ENCODE data around the gene EHMT1.

The EHMT1 gene

DNA sequence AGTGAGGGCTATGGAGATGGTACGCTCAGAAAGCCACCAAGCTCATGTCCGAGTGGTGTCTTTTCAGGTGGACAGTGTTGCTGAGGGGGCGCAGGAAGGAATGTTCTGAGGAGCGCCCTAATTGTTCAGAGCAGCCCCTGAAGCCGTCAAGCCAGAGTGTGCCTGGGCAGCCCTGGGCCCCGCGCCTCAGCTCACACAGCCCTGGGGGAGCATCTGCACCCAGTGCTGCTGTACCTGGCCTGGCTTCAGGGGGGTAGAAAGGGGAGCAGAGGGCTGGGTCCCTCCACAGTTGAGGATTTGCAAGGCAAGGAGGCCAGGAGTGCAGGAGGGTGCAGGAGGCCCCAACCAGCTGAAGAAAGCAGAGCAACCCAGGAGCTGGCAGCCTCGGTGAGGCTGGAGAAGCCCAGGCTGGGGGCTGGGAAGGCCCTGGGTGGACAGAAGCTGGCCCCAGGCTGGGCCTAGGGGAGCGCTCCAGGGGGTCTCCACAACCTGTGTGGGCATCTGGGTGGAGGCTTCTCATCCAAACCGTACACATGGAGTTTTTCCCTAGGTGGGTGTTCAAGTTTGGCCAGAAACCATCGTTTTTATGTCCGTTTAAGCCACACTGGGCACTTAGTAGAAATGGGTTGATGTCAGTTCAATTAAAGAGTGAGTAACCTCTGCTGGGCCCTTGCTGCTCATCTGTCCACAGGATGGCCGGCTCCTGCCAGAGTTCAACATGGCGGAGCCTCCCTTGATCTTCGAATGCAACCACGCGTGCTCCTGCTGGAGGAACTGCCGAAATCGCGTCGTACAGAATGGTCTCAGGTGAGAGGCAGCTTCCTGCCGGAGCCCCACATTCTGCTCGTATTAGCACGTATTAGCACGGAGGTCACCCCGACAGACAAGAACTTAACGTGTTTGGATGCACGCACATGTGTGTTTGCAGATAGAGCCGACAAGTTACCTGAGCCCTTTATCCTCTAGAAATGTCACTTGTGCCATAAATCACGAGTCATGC lies 196.8 kb downstream of the EHMT1 start:
- H3K4me3 ChIP-seq (ENCODE audit: low read depth, low read length), result no peak overlapping the region
- no peaks in the 10 kb centered on the region for H3K27me3 ChIP-seq (ENCODE audit: insufficient read depth, low read length)
- H3K27ac ChIP-seq (ENCODE audit: low read depth, low read length), result no peak overlapping the region
- H3K79me2 ChIP-seq (ENCODE audit: control insufficient read depth, insufficient read depth, low read length, unreplicated experiment), result no peaks in the 10 kb centered on the region
- H3K36me3 ChIP-seq (ENCODE audit: insufficient read depth, low read length), result peaks cover 45% of the 10 kb centered on the region
- H3K4me1 ChIP-seq (ENCODE audit: control insufficient read depth, insufficient read depth, low read length, unreplicated experiment), result no peaks in the 10 kb centered on the region
- no peak overlapping the region for H2AFZ ChIP-seq (ENCODE audit: low read length, unreplicated experiment)

DNA sequence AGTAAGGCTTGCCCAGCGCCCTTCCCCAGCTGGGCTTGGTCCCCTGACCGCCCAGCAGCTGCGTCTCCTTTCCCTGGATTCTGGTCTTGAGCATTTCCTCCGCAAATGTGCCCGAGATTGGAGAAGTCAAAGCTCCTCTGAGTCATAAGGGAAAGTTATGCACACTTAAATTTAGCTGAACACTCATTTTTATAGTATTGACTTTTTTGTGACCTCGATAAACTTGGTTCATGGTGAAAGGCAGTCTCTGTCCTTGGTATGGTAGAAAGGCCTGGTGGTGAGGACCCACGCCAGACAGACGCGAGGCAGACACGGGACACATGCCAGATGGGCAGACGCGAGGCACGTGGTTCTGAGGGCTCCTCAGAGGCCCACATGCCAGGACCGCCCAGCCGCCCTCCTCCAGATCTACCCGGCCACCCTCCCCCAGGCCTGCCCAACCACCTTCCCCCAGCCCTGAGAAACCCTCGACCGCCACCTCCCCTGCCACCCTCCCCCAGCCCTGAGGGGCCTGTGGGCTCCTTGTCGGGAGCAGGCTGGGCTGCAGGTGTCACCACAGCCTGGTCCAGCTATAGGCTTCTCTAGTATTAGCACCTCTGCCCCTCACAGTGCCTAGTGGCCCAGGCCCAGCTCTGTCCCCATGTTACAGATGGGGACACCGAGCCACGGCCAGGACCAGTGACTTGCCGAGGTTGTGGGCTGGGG lies 197.9 kb downstream of the EHMT1 start:
- Histone ChIP-seq H3K4me1 (ENCODE audit: control insufficient read depth, insufficient read depth, low read length, unreplicated experiment) (no peaks in the 10 kb centered on the region), H3K36me3 (ENCODE audit: insufficient read depth, low read length) (peaks cover 47% of the 10 kb centered on the region), H2AFZ (ENCODE audit: low read length, unreplicated experiment) (no peak overlapping the region), H3K4me3 (ENCODE audit: low read depth, low read length) (no peak overlapping the region), H3K27ac (ENCODE audit: low read depth, low read length) (no peak overlapping the region), H3K27me3 (ENCODE audit: insufficient read depth, low read length) (no peaks in the 10 kb centered on the region), H3K79me2 (ENCODE audit: control insufficient read depth, insufficient read depth, low read length, unreplicated experiment) (no peaks in the 10 kb centered on the region)

DNA sequence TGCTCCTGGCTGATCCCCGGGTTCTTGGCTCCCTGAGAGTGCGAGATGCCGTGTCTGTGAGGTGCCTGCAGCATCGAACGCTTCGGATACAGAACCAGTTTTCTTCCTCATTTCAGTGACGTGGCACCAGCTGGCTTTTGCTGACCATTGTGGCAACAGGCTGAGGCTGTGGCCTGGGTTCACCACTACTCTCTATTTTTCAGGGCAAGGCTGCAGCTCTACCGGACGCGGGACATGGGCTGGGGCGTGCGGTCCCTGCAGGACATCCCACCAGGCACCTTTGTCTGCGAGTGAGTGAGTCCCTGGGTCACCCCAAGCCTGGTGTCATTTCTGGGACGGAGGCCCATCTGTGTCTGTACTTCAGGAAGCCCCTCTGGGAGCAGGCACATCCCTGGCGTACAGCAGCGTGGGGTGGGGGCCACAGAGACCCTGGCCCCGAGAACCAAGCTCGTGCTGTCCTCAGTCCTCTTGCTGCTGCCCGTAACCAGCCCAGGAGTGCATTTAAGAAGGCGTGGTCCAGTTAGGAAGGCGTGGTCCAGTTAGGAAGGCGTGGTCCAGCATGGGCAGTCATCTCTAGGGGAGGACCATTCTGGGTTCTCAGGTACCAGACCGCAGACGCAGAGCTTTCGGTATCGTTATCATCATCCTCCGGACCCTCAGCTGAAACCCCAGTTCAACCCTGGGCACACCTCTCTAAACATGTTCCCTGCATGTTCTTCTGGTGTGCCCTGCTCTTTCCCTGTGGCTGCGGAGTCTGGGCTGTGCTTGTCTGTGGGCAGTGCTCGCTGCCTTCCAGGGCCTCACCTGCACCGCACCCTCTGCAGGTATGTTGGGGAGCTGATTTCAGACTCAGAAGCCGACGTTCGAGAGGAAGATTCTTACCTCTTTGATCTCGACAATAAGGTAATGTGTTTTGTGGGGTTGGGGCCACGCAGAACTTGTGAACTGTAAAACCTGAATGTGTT lies 198.7 kb downstream of the EHMT1 start:
- Histone ChIP-seq H3K36me3 (ENCODE audit: insufficient read depth, low read length) (peaks cover 53% of the 10 kb centered on the region), H3K79me2 (ENCODE audit: control insufficient read depth, insufficient read depth, low read length, unreplicated experiment) (no peaks in the 10 kb centered on the region), H3K4me1 (ENCODE audit: control insufficient read depth, insufficient read depth, low read length, unreplicated experiment) (no peaks in the 10 kb centered on the region), H3K27me3 (ENCODE audit: insufficient read depth, low read length) (no peaks in the 10 kb centered on the region), H3K27ac (ENCODE audit: low read depth, low read length) (no peak overlapping the region), H2AFZ (ENCODE audit: low read length, unreplicated experiment) (no peak overlapping the region), H3K4me3 (ENCODE audit: low read depth, low read length) (no peak overlapping the region)

DNA sequence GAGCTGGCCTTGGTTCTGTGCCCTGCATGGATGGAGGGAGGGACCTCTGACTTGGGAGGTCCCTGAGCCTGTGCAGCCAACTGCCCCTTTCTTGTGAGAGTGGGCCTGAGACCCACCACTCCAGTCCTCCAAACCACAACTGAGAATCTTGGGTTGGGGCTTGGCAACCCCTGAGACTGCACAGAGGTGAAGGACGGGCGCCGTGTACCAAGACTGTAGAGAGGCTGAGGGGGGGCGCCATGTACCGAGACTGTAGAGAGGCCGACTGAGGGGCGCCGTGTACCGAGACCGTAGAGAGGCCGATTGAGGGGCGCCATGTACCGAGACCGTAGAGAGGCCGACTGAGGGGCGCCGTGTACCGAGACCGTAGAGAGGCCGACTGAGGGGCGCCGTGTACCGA lies 199.5 kb downstream of the EHMT1 start:
- H3K4me3 ChIP-seq (ENCODE audit: low read depth, low read length), result no peak overlapping the region
- no peaks in the 10 kb centered on the region for H3K4me1 ChIP-seq (ENCODE audit: control insufficient read depth, insufficient read depth, low read length, unreplicated experiment)
- no peak overlapping the region for H2AFZ ChIP-seq (ENCODE audit: low read length, unreplicated experiment)
- H3K79me2 ChIP-seq (ENCODE audit: control insufficient read depth, insufficient read depth, low read length, unreplicated experiment), result no peaks in the 10 kb centered on the region
- no peaks in the 10 kb centered on the region for H3K27me3 ChIP-seq (ENCODE audit: insufficient read depth, low read length)
- H3K27ac ChIP-seq (ENCODE audit: low read depth, low read length), result no peak overlapping the region
- H3K36me3 ChIP-seq (ENCODE audit: insufficient read depth, low read length), result peaks cover 53% of the 10 kb centered on the region

DNA sequence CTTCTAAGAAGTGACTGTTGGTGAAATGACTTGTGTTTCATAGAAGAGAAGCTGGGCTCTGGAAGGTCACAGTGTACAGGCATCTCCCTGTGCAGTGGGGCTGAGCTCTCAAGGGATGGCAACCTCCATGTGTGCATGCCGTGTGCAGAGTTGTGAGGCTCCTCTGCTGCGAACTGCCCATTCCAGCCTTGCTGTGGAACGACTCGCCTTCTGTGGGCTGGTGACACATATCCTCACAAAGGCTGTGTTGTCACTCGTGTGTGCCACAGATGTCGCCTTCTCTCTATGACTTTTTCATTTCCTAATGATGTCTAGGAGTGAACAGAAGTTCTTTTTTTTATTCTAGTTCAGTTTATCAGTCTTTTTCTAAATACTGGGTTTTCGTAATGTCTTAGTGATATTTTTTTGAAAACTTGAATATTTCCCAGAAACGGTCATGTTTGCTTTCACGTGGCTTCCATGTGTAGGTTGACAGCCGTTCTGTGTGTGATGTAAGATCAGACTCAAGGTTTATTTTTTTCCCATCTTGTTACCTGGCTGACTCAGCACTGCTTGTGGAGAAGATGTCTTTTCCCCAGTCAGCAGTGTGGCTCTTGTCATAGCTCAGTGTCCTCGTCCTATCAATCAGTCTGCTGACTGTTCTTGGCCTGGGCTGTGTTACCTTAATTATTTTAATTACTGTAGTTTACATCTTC lies 201.5 kb downstream of the EHMT1 start:
- no peaks in the 10 kb centered on the region for H3K4me1 ChIP-seq (ENCODE audit: control insufficient read depth, insufficient read depth, low read length, unreplicated experiment)
- no peaks in the 10 kb centered on the region for H3K79me2 ChIP-seq (ENCODE audit: control insufficient read depth, insufficient read depth, low read length, unreplicated experiment)
- H3K4me3 ChIP-seq (ENCODE audit: low read depth, low read length), result no peak overlapping the region
- H3K36me3 ChIP-seq (ENCODE audit: insufficient read depth, low read length), result peaks cover 52% of the 10 kb centered on the region
- no peak overlapping the region for H2AFZ ChIP-seq (ENCODE audit: low read length, unreplicated experiment)
- H3K27ac ChIP-seq (ENCODE audit: low read depth, low read length), result no peak overlapping the region
- no peaks in the 10 kb centered on the region for H3K27me3 ChIP-seq (ENCODE audit: insufficient read depth, low read length)

DNA sequence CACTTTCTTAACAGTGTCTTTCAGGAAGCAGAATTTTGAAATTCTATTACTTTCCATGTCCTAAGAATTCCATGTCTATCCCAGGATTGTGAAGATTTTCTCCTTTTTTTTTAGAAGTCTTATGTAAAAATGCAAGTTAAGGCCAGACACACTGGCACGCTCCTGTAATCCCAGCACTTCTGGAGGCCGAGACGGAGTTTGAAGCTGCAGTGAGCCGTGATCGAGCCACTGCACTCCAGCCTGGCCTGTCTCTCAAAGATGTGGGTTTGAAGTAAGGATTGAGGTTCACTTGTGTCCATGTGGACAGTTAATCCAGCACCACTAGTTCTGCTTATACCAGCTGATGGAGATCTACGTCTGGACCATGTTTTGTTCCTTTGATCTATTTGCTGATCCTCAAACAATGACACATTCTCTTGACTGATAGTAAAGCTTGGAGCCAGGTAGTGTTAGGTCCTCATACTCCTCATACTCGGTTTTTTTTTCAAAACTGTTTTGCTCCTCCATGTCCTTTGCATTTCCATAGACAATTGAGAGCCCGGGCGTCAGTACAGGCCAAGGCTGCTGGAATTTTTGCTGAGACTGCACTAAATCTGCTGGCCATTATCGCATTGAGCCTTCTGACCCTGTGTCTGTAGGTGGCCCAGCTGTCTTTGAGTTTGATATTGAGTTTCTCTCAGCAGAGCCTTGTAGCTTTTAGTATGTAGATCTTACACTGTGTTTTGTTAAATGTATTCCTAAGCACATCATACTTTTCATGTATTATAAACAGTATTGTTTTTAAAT lies 205.4 kb downstream of the EHMT1 start:
- no peak overlapping the region for H3K27ac ChIP-seq (ENCODE audit: low read depth, low read length)
- H3K27me3 ChIP-seq (ENCODE audit: insufficient read depth, low read length), result no peaks in the 10 kb centered on the region
- no peaks in the 10 kb centered on the region for H3K4me1 ChIP-seq (ENCODE audit: control insufficient read depth, insufficient read depth, low read length, unreplicated experiment)
- H3K79me2 ChIP-seq (ENCODE audit: control insufficient read depth, insufficient read depth, low read length, unreplicated experiment), result no peaks in the 10 kb centered on the region
- no peak overlapping the region for H3K4me3 ChIP-seq (ENCODE audit: low read depth, low read length)
- H2AFZ ChIP-seq (ENCODE audit: low read length, unreplicated experiment), result no peak overlapping the region
- H3K36me3 ChIP-seq (ENCODE audit: insufficient read depth, low read length), result peaks cover 38% of the 10 kb centered on the region

DNA sequence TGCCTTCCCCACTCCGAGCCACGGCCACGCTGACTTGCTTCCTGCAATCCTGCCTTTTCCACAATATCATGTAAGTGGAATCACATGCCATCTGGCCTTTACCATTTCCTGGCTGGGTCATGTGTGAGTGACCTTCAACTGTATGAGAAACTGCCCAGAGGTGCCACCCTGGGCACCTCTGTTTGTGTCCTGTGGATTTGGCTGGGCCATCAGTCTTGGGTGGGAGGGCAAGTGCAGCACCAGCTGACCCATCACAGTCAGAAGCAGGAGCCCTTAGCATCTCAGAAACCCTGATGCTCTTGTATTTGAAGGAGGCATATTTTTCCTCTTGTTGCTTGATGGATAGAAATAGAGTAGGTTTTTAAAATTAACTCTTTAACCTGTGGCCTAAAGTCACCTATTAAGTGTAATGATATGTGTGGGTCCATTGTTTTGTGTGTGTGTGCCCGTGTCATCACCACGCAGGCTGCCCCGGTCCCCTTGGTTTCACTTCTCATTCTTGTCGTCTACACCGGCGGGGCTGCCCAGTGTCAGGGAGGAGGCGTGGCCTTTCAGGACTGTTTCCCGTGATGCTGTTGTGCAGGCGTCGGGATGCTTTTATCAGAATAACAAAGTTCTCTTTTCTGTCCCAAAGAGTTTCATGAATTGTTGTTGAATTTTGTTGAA lies 206.7 kb downstream of the EHMT1 start:
- H3K79me2 ChIP-seq (ENCODE audit: control insufficient read depth, insufficient read depth, low read length, unreplicated experiment), result no peaks in the 10 kb centered on the region
- no peak overlapping the region for H2AFZ ChIP-seq (ENCODE audit: low read length, unreplicated experiment)
- H3K36me3 ChIP-seq (ENCODE audit: insufficient read depth, low read length), result peaks cover 29% of the 10 kb centered on the region
- no peak overlapping the region for H3K27ac ChIP-seq (ENCODE audit: low read depth, low read length)
- H3K27me3 ChIP-seq (ENCODE audit: insufficient read depth, low read length), result no peaks in the 10 kb centered on the region
- H3K4me1 ChIP-seq (ENCODE audit: control insufficient read depth, insufficient read depth, low read length, unreplicated experiment), result no peaks in the 10 kb centered on the region
- no peak overlapping the region for H3K4me3 ChIP-seq (ENCODE audit: low read depth, low read length)

DNA sequence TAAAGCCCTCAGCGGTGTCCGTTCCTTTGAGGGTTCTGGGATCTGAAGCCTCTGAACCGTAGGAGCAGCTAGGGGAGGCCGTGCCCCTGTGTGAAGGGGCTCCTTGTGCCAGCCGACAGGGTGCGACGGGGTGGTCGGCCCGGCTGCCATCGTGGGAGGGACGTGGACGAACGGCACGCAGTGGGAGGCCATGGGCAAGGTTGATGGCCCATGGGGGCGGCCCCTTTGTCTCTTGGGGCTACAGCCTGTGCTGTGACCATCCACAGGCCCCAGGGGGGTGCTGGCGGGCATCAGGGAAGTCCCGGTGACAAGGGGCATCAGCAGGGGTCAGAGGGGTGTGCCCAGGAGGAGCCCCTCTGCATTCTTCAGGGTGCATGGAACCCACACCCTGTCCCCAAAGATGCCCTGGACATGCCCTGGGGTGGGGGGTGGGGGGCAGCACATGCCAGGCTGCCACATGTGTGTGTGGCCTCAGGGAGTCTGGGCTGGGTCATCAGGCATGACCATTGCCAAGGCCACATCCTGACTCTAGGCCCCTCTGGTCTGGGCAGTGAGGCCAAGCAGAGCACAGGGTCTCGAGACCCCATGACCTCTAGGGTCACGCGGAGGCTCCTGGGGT lies 209.2 kb downstream of the EHMT1 start:
- Histone ChIP-seq H2AFZ (ENCODE audit: low read length, unreplicated experiment) (no peak overlapping the region), H3K36me3 (ENCODE audit: insufficient read depth, low read length) (peaks cover 32% of the 10 kb centered on the region), H3K4me3 (ENCODE audit: low read depth, low read length) (no peak overlapping the region), H3K79me2 (ENCODE audit: control insufficient read depth, insufficient read depth, low read length, unreplicated experiment) (no peaks in the 10 kb centered on the region), H3K27me3 (ENCODE audit: insufficient read depth, low read length) (no peaks in the 10 kb centered on the region), H3K4me1 (ENCODE audit: control insufficient read depth, insufficient read depth, low read length, unreplicated experiment) (no peaks in the 10 kb centered on the region), H3K27ac (ENCODE audit: low read depth, low read length) (no peak overlapping the region)
